ENCODE data around the gene DGCR6L.
"Not testable (repeated sequence)": the region's sequence is repeated elsewhere in the genome, so short reads cannot be mapped to it uniquely, and the experiment has no call there.

DNA sequence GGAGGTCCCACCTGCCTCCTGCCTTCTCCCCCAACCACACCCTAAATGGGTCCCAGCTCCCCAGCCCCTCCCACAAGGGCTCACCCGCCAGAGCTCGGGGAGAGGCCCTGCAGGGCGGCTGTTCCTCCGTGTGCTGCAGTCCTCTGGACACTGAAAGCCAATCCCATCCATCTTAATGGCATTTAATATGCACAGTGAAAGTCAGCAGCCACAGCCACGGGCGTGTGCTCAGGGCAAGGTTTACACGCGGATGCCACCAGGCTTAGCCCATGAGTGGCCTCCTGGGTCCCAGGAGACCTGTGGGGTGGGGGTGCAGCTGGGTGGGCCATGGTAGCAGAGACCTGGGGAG is 33.6 kb downstream of the DGCR6L start:
- not testable (repeated sequence) for TF ChIP-seq EZH2phosphoT487 (IDR thresholded peaks at IDR 0.05; ENCODE audit: insufficient read depth, low read depth); EZH2 (IDR thresholded peaks at IDR 0.05; ENCODE audit: insufficient read depth, poor library complexity, severe bottlenecking)
